Measurements from ENCODE around the gene SLC52A3. TPM values are rescaled to one million over a fixed set of nuclear protein-coding genes. Genes with fewer than 3 reads are reported as not detected.

SLC52A3 gene
- total RNA-seq, 1 experiment from 2014 or later, result 4.2 TPM

- Histone ChIP-seq H3K9me2 (replicated peaks; ENCODE audit: low read length) (no peaks in the 10 kb centered on the region), H3K36me3 (ENCODE audit: low read depth, low read length) (no peaks in the 10 kb centered on the region), H3K27me3 (ENCODE audit: low read length) (peaks cover 67% of the 10 kb centered on the region), H3K79me2 (ENCODE audit: low read length) (no peaks in the 10 kb centered on the region), H3K4me3 (ENCODE audit: low read length) (no peak overlapping the region), H3K9ac (ENCODE audit: low read length) (no peak overlapping the region), H3K9me3 (ENCODE audit: low read length) (0 out of 2 replicates have a peak, but pooled peaks cover 14% of the 10 kb centered on the region), H3K4me1 (ENCODE audit: insufficient read depth, low read length) (no peaks in the 10 kb centered on the region), H3K4me2 (ENCODE audit: low read length) (no peak overlapping the region), H4K20me1 (ENCODE audit: low read length) (no peaks in the 10 kb centered on the region), H3K27ac (ENCODE audit: low read length) (no peak overlapping the region), H2AFZ (ENCODE audit: low read length) (no peak overlapping the region), H3F3A (ENCODE audit: low read length, unreplicated experiment) (no peaks in the 10 kb centered on the region)
- TF ChIP-seq EZH2 (IDR thresholded peaks at IDR 0.05; ENCODE audit: low read length, unreplicated experiment) (no peak), CTCF (conservative IDR thresholded peaks at IDR 0.05; ENCODE audit: low read depth, low read length) (no peak), EZH2phosphoT487 (IDR thresholded peaks at IDR 0.05; ENCODE audit: borderline replicate concordance, low read length) (no peak)
- intact Hi-C loops (cut with micrococcal nuclease), result no loop called here
- no peak for ATAC-seq
- CTCF ChIA-PET, result no interaction called here
- POLR2A ChIA-PET (ENCODE audit: unreplicated experiment), result no interaction called here
- DNase-seq, result no peak
- no TSS peak for BruUV-seq (replicated peaks)
Observed at GRCh38 chr20:717271-717670, 51.0 kb downstream of the SLC52A3 start.

- Histone ChIP-seq H3K9ac (ENCODE audit: low read length) (no peak overlapping the region), H3K79me2 (ENCODE audit: low read length) (no peaks in the 10 kb centered on the region), H3K4me2 (ENCODE audit: low read length) (no peak overlapping the region), H3K36me3 (ENCODE audit: low read depth, low read length) (no peaks in the 10 kb centered on the region), H3K27ac (ENCODE audit: low read length) (no peak overlapping the region), H3K4me3 (ENCODE audit: low read length) (no peak overlapping the region), H3K4me1 (ENCODE audit: insufficient read depth, low read length) (no peaks in the 10 kb centered on the region), H2AFZ (ENCODE audit: low read length) (no peak overlapping the region), H3K9me2 (replicated peaks; ENCODE audit: low read length) (no peaks in the 10 kb centered on the region), H3K9me3 (ENCODE audit: low read length) (0 out of 2 replicates have a peak, but pooled peaks cover 14% of the 10 kb centered on the region), H3K27me3 (ENCODE audit: low read length) (peaks cover 60% of the 10 kb centered on the region), H3F3A (ENCODE audit: low read length, unreplicated experiment) (no peaks in the 10 kb centered on the region), H4K20me1 (ENCODE audit: low read length) (no peaks in the 10 kb centered on the region)
- DNase-seq (no peak), ATAC-seq (no peak)
- ChIA-PET POLR2A (ENCODE audit: unreplicated experiment) (no interaction called here), CTCF (no interaction called here)
- intact Hi-C loops (cut with micrococcal nuclease), result no loop called here
- no TSS peak for BruUV-seq (replicated peaks)
- TF ChIP-seq EZH2phosphoT487 (IDR thresholded peaks at IDR 0.05; ENCODE audit: borderline replicate concordance, low read length) (no peak), EZH2 (IDR thresholded peaks at IDR 0.05; ENCODE audit: low read length, unreplicated experiment) (no peak), CTCF (conservative IDR thresholded peaks at IDR 0.05; ENCODE audit: low read depth, low read length) (no peak)
Observed at GRCh38 chr20:714453-714852, 53.8 kb downstream of the SLC52A3 start.

- Histone ChIP-seq H3K4me3 (ENCODE audit: low read length) (no peak overlapping the region), H3K27me3 (ENCODE audit: low read length) (peaks cover 60% of the 10 kb centered on the region), H3K79me2 (ENCODE audit: low read length) (no peaks in the 10 kb centered on the region), H3K9me2 (replicated peaks; ENCODE audit: low read length) (no peaks in the 10 kb centered on the region), H3F3A (ENCODE audit: low read length, unreplicated experiment) (no peaks in the 10 kb centered on the region), H3K36me3 (ENCODE audit: low read depth, low read length) (no peaks in the 10 kb centered on the region), H3K27ac (ENCODE audit: low read length) (no peak overlapping the region), H3K9ac (ENCODE audit: low read length) (no peak overlapping the region), H4K20me1 (ENCODE audit: low read length) (no peaks in the 10 kb centered on the region; the same call in 1 of the 2 replicates), H2AFZ (ENCODE audit: low read length) (no peak overlapping the region), H3K4me2 (ENCODE audit: low read length) (no peak overlapping the region), H3K9me3 (ENCODE audit: low read length) (0 out of 2 replicates have a peak, but pooled peaks cover 14% of the 10 kb centered on the region), H3K4me1 (ENCODE audit: insufficient read depth, low read length) (no peaks in the 10 kb centered on the region)
- ATAC-seq (no peak), DNase-seq (no peak)
- no TSS peak for BruUV-seq (replicated peaks)
- no peak for TF ChIP-seq EZH2phosphoT487 (IDR thresholded peaks at IDR 0.05; ENCODE audit: borderline replicate concordance, low read length)
- TF ChIP-seq EZH2 (IDR thresholded peaks at IDR 0.05; ENCODE audit: low read length, unreplicated experiment), result no peak
- TF ChIP-seq CTCF (conservative IDR thresholded peaks at IDR 0.05; ENCODE audit: low read depth, low read length), result no peak
- ChIA-PET POLR2A (ENCODE audit: unreplicated experiment) (no interaction called here), CTCF (no interaction called here)
- intact Hi-C loops (cut with micrococcal nuclease), result no loop called here
Observed at GRCh38 chr20:711576-711975, 56.7 kb downstream of the SLC52A3 start.

All from PC-3 (cell line).